OCI-LY3 (cell line): ENCODE results near the gene ANKDD1A.

Source experiments
- CTCF ChIP-seq: fragments of 200-600, 300-600 bp; sonication (generic); IDR thresholded peaks from 2 replicates; pipeline ENCODE4 v1.5.1; 2014; ENCODE audit warnings: antibody characterized with exemption, low read length, low read depth
- EZH2phosphoT487 ChIP-seq: fragments of 200-600 bp; shearing (Covaris generic); IDR thresholded peaks from 2 replicates; pipeline ENCODE4 v1.6.1; 2018; ENCODE audit warnings: antibody characterized with exemption, mixed run types, low read depth

GRCh38 chr15:64865126-64865997 is 46.3 kb upstream of the ANKDD1A start:
- TF ChIP-seq CTCF: no peak
- no peak for TF ChIP-seq EZH2phosphoT487
